Measurements from ENCODE around the gene PCDH12. TPM values are rescaled to one million over a fixed set of nuclear protein-coding genes. Genes with fewer than 3 reads are reported as not detected.
A peak's percentile ranks its signal among the peaks of the same experiment; 100 is the strongest.

PCDH12 gene
- total RNA-seq, 1 donor from 2014 or later, result 10.4 TPM

DNA sequence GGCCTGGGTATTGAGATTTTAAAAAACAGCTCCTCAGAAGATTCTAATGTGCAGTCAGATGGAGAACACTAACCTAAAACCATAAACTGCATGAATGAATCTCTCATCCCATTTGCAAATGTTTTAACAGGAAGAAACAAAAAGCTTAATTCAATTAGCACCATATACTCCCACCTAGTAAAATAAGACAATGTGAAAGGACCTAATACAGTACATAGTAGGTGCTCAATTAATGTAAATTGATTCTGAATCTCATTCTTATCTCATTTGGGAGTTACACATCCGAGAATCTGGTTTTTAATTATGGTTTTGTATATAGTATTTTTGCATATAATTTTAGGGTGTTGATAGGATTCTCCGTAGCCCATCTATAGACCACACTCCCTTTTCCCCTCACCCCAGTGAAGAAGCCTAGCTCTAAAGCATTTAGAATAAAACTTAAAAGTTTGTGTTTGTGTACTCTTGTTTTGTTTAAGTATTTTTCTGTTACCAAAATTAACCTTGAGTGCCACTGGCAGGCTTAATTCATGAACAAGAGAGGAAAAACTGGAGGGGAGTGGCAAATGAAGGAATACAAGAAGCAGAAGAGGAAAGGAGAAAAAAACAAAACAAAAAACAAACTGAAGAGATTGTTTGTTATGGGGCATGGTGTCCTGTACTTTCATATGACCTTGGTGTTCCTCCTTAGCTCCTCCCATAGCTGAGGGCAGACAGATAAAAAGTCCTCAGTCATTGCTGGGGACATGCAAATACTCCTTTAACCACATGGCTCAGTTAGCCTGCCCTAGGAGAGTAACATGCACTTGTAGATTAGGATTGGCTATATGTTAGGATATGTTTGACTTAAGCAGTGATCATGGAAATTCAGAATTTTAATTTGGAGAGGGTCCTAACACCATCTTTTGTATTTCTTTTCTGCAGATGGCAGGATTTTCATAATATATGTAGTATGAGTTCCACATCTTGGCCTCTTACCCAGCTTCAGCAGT, 12.1 kb upstream of the PCDH12 start:
- ATAC-seq (no peak), DNase-seq (ENCODE audit: missing footprints) (no peak)
- intact Hi-C loops (cut with DNase I), result no loop called here

DNA sequence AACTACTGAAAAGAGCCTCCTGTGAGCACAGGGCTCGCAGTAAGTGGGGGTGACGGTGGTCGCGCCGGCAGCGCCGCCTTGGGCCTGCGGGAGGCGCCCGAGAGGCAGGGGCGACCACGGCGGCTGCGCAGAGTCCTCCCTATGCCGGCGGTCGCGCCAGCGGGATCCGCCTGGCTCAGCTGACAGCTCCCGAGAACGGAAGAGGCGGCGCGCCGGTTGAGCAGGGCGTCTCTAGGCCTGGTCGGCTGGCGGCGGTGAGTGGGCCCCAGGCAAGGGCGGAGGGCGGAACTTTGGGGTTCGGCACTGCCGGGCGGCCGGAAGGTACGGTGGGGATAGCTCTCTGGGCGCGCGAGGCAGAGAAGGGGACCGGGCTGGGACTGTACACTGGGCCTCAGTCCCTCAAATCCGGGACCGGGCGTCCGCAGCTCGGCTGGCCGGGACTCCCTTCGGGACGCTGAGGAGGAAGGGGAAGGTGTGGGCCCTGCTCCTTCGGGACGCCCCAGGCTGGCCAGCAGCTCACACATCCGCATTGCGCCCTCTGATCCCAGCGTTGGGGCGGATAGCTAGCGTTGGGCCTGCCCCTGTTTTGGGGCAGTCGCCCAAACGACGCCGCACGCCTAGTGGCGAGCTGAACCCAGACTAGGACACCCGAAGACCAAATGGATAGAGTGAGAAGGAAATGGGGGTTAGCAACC, 11.1 kb upstream of the PCDH12 start, which contains the start of gene RNF14:
TSS of gene RNF14 (plus strand) at position 192 of the 695 bp plus-strand sequence. CDS start 4,484 bp downstream, outside the sequence.
- DNase-seq (ENCODE audit: missing footprints), result peak; percentile 99
- intact Hi-C loops (cut with DNase I), result no loop called here
- peak; percentile 98 for ATAC-seq

DNA sequence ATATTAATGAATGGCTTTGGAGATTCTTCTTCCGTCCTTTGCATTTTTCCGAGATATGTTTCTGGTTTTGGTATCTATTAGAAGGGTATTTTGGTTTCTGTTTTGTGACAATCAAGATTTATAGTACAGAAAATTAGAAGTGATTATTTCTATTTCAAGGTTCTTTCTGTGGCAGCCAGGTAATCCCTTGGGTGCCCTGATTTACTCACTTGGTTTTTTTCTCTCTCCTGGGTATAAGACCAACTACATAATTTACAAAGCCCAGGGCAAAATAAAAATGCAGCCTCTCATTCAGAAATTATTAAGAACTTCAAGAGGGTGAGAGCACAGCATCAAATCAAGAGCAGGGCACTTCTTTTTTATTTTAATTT, 8.9 kb upstream of the PCDH12 start:
- ATAC-seq (no peak), DNase-seq (ENCODE audit: missing footprints) (no peak)
- intact Hi-C loops (cut with DNase I), result no loop called here

DNA sequence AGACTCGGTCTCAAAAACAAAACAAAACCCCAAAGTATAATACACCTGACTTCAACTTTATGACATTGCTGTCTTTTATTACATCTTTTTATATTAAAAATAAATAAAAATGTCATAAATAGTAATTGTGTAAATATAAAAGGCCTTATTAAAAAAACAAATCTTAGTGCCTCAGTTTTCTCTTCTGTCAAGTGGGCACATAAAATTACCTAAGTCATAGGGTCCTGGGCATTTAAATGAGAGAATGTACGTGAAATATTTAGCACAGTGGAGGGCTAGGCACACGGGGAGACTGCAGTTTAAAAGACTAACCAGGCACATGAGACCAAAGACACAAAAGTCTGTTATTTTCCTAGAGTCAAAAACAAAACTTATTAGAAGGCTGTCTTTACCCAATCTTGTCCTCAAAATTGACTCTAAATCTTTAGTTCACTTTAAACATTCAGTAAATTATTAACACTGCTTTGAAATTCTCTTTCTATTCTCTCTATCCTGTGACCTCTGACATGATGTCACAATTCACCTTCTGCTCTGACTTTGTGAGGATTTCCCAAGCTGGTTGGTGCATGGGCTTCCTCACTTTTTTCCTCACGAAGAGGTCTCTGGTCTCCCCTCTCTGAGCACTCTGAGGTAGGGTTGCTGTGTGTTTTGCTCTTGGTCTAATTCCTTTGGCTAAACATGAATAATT, 8.4 kb upstream of the PCDH12 start:
- intact Hi-C loops (cut with DNase I), result no loop called here
- ATAC-seq (no peak), DNase-seq (ENCODE audit: missing footprints) (no peak)

- ATAC-seq (no peak), DNase-seq (ENCODE audit: missing footprints) (no peak)
- intact Hi-C loops (cut with DNase I), result no loop called here
These were observed 7.1 kb upstream of the PCDH12 start for GRCh38 chr5:141965071-141965470.

DNA sequence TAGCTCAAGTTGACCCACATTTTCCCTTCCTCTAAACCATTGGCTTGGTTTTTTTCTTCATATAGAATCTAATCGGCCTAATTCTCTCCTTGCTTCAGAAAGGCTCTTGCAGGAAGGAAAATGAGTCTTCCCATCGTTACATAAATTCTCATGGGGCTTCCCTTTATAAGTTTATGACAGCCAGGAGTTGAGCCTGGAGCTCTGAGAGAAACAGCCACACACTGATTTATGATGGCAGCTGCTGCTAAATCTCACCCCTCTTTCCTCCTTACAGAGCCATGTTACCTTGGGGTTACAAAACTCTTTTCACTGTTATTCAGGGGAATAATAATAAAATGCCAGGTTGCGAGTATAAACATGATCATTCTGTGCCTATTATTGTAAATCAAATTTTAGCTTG, 5.7 kb upstream of the PCDH12 start:
- no peak for ATAC-seq
- DNase-seq (ENCODE audit: missing footprints), result no peak
- intact Hi-C loops (cut with DNase I), result no loop called here

DNA sequence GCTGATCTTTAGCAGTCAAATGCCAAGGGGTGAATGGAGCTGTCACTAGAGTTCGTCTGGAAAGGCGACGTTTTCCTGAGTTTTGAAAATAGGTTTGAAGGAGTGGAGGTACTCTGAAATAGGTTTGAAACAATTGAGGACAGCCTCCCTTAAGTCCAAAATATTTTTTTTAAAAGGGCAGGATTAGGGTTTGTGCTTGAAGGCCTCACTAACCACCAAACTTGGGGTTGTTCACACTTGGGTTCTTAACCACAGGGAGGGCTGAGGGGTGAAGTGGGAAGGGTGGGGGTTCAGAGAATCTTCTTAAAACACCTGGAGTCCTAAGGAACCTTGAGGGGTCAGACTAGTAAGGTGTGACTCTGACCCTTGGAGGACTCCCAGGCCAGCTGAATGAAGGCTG, 3.5 kb upstream of the PCDH12 start:
- ATAC-seq (no peak), DNase-seq (ENCODE audit: missing footprints) (no peak)
- intact Hi-C loops (cut with DNase I), result loop anchor here (2.0 kb wide), 1 partner anchor 79 kb away; no protein-coding TSS in a partner anchor

- ATAC-seq, result peak; percentile 89
- peak; percentile 91 for DNase-seq (ENCODE audit: missing footprints)
- intact Hi-C loops (cut with DNase I), result loop anchor here (1.0 to 2.0 kb wide), 2 partner anchors 78 to 268 kb away; no protein-coding TSS in a partner anchor
These were observed 2.7 kb upstream of the PCDH12 start for GRCh38 chr5:141960449-141961323.

DNA sequence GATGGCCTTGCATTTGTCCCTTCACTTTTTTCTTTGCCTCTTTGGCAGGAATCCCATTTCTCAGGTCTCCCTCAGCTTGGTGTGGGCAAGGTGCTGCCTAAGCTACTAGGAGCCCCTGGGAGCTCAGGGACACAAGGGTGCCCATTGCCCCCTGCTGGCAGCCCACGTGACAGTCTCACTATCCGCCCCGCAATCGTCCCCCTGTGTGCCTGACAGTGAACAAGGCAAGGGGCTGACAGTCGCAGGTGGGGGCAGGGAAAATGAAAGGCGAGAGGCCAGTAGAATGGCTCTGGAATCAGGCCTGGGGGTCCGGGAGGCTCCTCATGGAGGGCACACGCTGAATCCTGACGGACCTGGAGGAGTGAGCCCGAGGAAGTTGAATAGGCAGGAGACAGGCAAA, 2.0 kb upstream of the PCDH12 start:
- ATAC-seq (no peak), DNase-seq (ENCODE audit: missing footprints) (no peak)

DNA sequence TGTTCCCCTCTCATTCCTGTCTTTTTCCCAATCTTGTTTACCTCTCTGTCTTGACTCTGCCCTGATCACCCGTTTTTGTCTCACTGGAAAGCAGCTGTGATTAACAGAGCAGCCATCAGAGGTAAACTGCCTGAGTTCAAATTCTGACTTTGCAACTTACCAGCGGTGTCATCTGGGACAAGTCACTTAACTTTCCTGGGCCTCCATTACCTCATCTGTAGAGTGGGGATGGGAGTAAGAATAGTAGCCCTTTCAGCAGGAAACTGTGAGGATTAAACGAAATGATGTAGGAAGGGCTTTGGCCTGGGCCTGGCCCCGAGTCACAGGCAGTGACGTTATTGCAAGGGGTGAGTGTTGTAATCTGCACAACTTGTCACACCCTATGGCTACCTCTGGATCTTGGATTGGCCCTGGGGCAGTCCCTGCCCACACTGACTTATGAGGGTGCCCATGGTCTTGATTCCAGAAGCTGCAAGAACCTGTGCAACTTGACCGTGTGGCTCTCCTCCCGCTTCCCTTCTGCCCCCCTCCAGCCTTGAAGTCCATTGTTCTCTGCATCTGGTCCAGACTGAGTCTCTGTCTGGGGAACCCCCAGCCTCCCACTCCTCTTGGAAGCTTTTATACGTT, 657 bp upstream of the PCDH12 start:
- DNase-seq (ENCODE audit: missing footprints), result no peak

More for the DNA sequence above, 2.0 kb upstream of the PCDH12 start:
- intact Hi-C loops (cut with DNase I), result loop anchor here (1.0 to 2.0 kb wide), 2 partner anchors 77 to 268 kb away; no protein-coding TSS in a partner anchor

DNA sequence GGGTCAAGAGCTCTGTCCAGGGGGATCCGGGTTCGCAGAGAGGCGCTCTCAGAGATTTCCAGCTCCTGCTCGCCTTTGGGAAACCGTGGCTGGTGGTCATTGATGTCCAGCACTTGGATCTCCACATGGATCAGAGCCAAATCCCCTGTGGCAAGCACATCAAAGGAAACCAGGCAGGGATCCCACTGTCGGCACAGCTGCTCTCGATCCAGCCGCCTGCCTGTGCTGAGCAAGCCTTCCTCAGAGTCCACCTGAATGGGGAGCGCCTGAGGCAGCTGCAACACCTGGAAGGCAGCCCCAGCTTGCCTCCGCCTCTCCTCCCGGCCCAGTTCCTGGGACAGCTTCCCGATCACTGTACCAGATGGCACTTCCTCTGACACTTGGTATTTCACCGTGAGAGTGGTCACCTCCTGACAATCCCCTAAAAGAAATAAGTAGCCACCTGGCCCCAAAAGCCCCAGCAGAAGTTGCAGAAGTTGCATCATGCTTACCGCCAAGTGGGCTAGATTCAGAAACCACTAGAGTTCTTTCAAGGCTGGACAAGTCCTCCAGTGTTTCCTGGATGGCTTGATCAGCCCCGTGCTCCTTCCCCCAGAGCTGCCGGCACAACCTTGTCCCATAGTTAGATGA, 520 bp downstream of the PCDH12 start:
- ATAC-seq, result no peak
- intact Hi-C loops (cut with DNase I), result loop anchor here (5.0 kb wide), 2 partner anchors 35 to 195 kb away; partner anchors contain the start of gene DELE1
- no peak for DNase-seq (ENCODE audit: missing footprints)

More for the DNA sequence above, 657 bp upstream of the PCDH12 start:
- ATAC-seq, result peak; percentile 38
- intact Hi-C loops (cut with DNase I), result loop anchor here (5.0 kb wide), 2 partner anchors 36 to 196 kb away; partner anchors contain the start of gene DELE1

DNA sequence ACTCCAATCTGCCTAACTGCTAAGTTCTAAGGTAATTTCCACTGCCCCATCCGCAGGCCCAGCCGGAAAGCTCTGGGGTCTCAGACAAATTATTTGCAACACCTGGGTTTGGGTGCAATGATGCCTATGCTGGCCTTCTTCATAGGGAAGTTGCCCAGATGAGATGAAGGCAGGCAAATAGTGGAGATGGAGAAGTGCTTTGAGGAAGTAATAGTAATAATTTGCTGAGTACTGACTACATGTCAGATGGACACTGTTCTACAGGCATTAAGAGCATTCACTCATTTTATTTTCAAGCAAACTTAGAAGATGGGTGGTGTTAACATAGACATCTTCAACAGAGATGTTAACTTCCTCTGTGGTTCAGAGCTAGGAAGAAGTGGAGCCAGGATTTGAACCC, 3.8 kb downstream of the PCDH12 start:
- intact Hi-C loops (cut with DNase I), result no loop called here
- no peak for DNase-seq (ENCODE audit: missing footprints)

GRCh38 chr5:141952020-141952419, 6.0 kb downstream of the PCDH12 start:
- DNase-seq (ENCODE audit: missing footprints) (no peak), ATAC-seq (no peak)
- intact Hi-C loops (cut with DNase I), result no loop called here

More for the DNA sequence above, 3.8 kb downstream of the PCDH12 start:
- ATAC-seq, result peak; percentile 11

- ATAC-seq (peak; percentile 29), DNase-seq (ENCODE audit: missing footprints) (no peak)
- intact Hi-C loops (cut with DNase I), result no loop called here
These were observed 6.6 kb downstream of the PCDH12 start for GRCh38 chr5:141951332-141951781.

DNA sequence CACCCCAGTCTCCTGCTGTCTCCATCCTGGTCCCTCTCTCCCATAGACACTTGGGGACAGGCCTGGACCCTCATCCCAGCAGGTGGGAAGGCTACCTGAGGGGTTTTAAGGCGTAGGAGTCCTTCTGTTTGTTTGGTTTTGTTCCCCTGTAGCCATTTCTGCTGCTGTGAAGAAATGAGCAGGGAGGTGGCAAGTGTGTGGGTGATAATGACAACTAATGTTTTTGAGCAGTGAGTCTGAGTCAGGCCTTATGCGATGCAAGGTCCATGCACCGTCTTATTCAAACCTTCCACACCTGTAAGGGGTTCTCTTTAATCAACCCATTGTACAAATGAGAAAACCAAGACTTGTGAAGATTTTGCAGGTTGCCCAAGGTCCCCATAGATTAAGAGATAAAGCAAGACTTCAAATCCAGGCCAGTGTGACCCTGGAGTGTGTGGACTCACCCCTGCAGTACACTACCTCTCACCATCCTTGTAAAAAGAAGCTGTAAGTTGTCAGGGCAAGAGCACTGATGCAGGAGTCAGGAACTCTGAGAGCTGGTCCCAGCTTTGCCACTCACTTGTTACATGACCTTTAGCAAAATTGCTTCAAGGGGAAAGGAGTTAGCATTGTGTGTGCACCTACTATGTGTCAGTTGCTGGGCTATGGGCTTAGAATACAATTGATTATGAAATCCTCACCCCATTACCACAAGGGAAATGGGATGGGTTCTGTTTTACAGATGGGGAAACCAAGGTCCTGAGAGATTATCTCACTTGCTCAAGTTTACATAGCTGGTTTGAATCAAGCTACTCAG, 7.6 kb downstream of the PCDH12 start:
- ATAC-seq (no peak), DNase-seq (ENCODE audit: missing footprints) (no peak)
- intact Hi-C loops (cut with DNase I), result no loop called here

GRCh38 chr5:141949511-141949910, 8.5 kb downstream of the PCDH12 start:
- ATAC-seq (no peak), DNase-seq (ENCODE audit: missing footprints) (no peak)
- intact Hi-C loops (cut with DNase I), result no loop called here

Data from Right ventricle myocardium inferior (tissue), 1 donor.